Immature natural killer cell (primary cell): ENCODE data around the gene IFRD2. TPM values are rescaled to one million over a fixed set of nuclear protein-coding genes. Genes with fewer than 3 reads are reported as not detected.
"Not testable (repeated sequence)": the region's sequence is repeated elsewhere in the genome, so short reads cannot be mapped to it uniquely, and the experiment has no call there.

Source experiments
- DNase-seq, 3 donors: peaks; one replicate each; pipeline ENCODE4 v3.0.0; 2022; ENCODE audit warnings: mixed read lengths in 1 of 3
- H3K27ac Mint-ChIP-seq, 6 donors: one replicate each; pipeline ENCODE4 v1.8.0; 2020; ENCODE audit warnings: mixed read lengths in 6 of 6, mild to moderate bottlenecking in 5 of 6, inconsistent platforms in 4 of 6, moderate library complexity in 3 of 6
- H3K27me3 Mint-ChIP-seq, 3 donors: one replicate each; pipeline ENCODE4 v1.8.0; 2020 to 2021; ENCODE audit warnings: low read depth in 3 of 3, mild to moderate bottlenecking in 3 of 3, mixed read lengths in 3 of 3, moderate library complexity in 3 of 3, inconsistent platforms in 1 of 3
- H3K36me3 Mint-ChIP-seq, 3 donors: one replicate each; pipeline ENCODE4 v1.8.0; 2020; ENCODE audit warnings: mixed read lengths in 3 of 3, inconsistent platforms in 2 of 3, mild to moderate bottlenecking in 2 of 3
- H3K4me1 Mint-ChIP-seq, 2 donors: one replicate each; pipeline ENCODE4 v1.8.0; 2020; ENCODE audit warnings: inconsistent platforms in 2 of 2, mild to moderate bottlenecking in 2 of 2, mixed read lengths in 2 of 2, moderate library complexity in 1 of 2
- H3K4me3 Mint-ChIP-seq, 5 donors: one replicate each; pipeline ENCODE4 v1.8.0; 2020; ENCODE audit warnings: mild to moderate bottlenecking in 5 of 5, mixed read lengths in 5 of 5, inconsistent platforms in 3 of 5, moderate library complexity in 3 of 5
- H3K9me3 Mint-ChIP-seq, 6 donors: one replicate each; pipeline ENCODE4 v1.8.0; 2020; ENCODE audit warnings: mild to moderate bottlenecking in 6 of 6, mixed read lengths in 6 of 6, inconsistent platforms in 4 of 6, moderate library complexity in 3 of 6
- polyA plus RNA-seq, 3 donors: library from polyadenylated mRNA; unstranded; fragments of 300-500 nt; fragmentation: Illumina TruSeq; gene quantifications; one replicate each; pipeline ENCODE4 v1.2.3, GENCODE V29; 2021

The IFRD2 gene
- polyA plus RNA-seq, 3 donors from 2014 or later: 38.0 to 54.3 (median 51.3) TPM

- H3K4me3 Mint-ChIP-seq: peak overlapping the region; percentile 72 to 84 (median 81)
- no peaks in the 10 kb centered on the region for H3K36me3 Mint-ChIP-seq
- H3K27me3 Mint-ChIP-seq: peaks cover 3 to 15% (median 3%) of the 10 kb centered on the region in 3 donors
- peak overlapping the region; percentile 93 to 98 (median 96) for H3K27ac Mint-ChIP-seq
- H3K9me3 Mint-ChIP-seq: no peaks in the 10 kb centered on the region
- DNase-seq: peak; percentile 72 to 80 (median 77)
- H3K4me1 Mint-ChIP-seq: peaks cover 89 to 93% of the 10 kb centered on the region in 2 donors
Observed at GRCh38 chr3:50246517-50246954, 45.7 kb downstream of the IFRD2 start.

- Mint-ChIP-seq H3K4me3 (peak overlapping the region; percentile 72 to 84 (median 81)), H3K27ac (peak overlapping the region; percentile 93 to 98 (median 96)), H3K9me3 (no peaks in the 10 kb centered on the region), H3K36me3 (no peaks in the 10 kb centered on the region), H3K4me1 (peaks cover 89 to 93% of the 10 kb centered on the region in 2 donors), H3K27me3 (peaks cover 3 to 15% (median 5%) of the 10 kb centered on the region in 3 donors)
- DNase-seq: peak; percentile 91 to 92 (median 91)
Observed at GRCh38 chr3:50245831-50246516, 46.3 kb downstream of the IFRD2 start.

- Mint-ChIP-seq H3K27ac (peak overlapping the region; percentile 88 to 98 (median 96)), H3K9me3 (no peaks in the 10 kb centered on the region), H3K4me1 (peaks cover 85 to 94% of the 10 kb centered on the region in 2 donors)
Observed at GRCh38 chr3:50245251-50245745, 46.9 kb downstream of the IFRD2 start.

GRCh38 chr3:50244813-50245212 lies 47.4 kb downstream of the IFRD2 start:
- peak overlapping the region; percentile 40 to 71 (median 53) for H3K4me3 Mint-ChIP-seq
- H3K27ac Mint-ChIP-seq: peak overlapping the region; percentile 81 to 98 (median 94)

More at GRCh38 chr3:50245251-50245745, 46.9 kb downstream of the IFRD2 start:
- Mint-ChIP-seq H3K27me3 (peaks cover 3 to 15% (median 5%) of the 10 kb centered on the region in 3 donors), H3K4me3 (peak overlapping the region; percentile 40 to 84 (median 81)), H3K36me3 (no peaks in the 10 kb centered on the region)
- no peak for DNase-seq

GRCh38 chr3:50243543-50243895 lies 48.7 kb downstream of the IFRD2 start:
- DNase-seq: no peak
- H3K4me3 Mint-ChIP-seq: peak overlapping the region in 4 of 5 donors; percentile 47 to 83 (median 75)
- no peaks in the 10 kb centered on the region for H3K9me3 Mint-ChIP-seq
- H3K27ac Mint-ChIP-seq: peak overlapping the region; percentile 84 to 96 (median 92)
- H3K4me1 Mint-ChIP-seq: peaks cover 90 to 95% of the 10 kb centered on the region in 2 donors
- H3K36me3 Mint-ChIP-seq: no peaks in the 10 kb centered on the region
- H3K27me3 Mint-ChIP-seq: peaks cover 3 to 11% (median 5%) of the 10 kb centered on the region in 3 donors

More at GRCh38 chr3:50244813-50245212, 47.4 kb downstream of the IFRD2 start:
- not testable (repeated sequence) for DNase-seq, H3K36me3 Mint-ChIP-seq, H3K9me3 Mint-ChIP-seq
- peaks cover 3 to 12% (median 5%) of the 10 kb centered on the region in 3 donors for H3K27me3 Mint-ChIP-seq
- peaks cover 85 to 94% of the 10 kb centered on the region in 2 donors for H3K4me1 Mint-ChIP-seq

GRCh38 chr3:50242851-50243542 lies 49.2 kb downstream of the IFRD2 start:
- no peaks in the 10 kb centered on the region for H3K9me3 Mint-ChIP-seq
- peaks cover 3 to 12% (median 5%) of the 10 kb centered on the region in 3 donors for H3K27me3 Mint-ChIP-seq
- peak in 1 of 3 donors; percentile 38 for DNase-seq
- peak overlapping the region; percentile 74 to 83 (median 82) for H3K4me3 Mint-ChIP-seq
- H3K36me3 Mint-ChIP-seq: no peaks in the 10 kb centered on the region
- H3K4me1 Mint-ChIP-seq: peaks cover 91 to 95% of the 10 kb centered on the region in 2 donors
- peak overlapping the region; percentile 91 to 97 (median 96) for H3K27ac Mint-ChIP-seq

GRCh38 chr3:50242381-50242770 lies 49.9 kb downstream of the IFRD2 start:
- H3K27me3 Mint-ChIP-seq: peaks cover 3 to 16% (median 5%) of the 10 kb centered on the region in 3 donors
- H3K27ac Mint-ChIP-seq: peak overlapping the region; percentile 91 to 97 (median 96)
- peak overlapping the region; percentile 74 to 83 (median 82) for H3K4me3 Mint-ChIP-seq
- DNase-seq: no peak
- H3K36me3 Mint-ChIP-seq: no peaks in the 10 kb centered on the region
- no peaks in the 10 kb centered on the region for H3K9me3 Mint-ChIP-seq
- H3K4me1 Mint-ChIP-seq: peaks cover 93 to 97% of the 10 kb centered on the region in 2 donors

GRCh38 chr3:50241713-50242380 lies 50.4 kb downstream of the IFRD2 start:
- peaks cover 3 to 16% (median 5%) of the 10 kb centered on the region in 3 donors for H3K27me3 Mint-ChIP-seq
- H3K27ac Mint-ChIP-seq: peak overlapping the region; percentile 81 to 97 (median 92)
- H3K9me3 Mint-ChIP-seq: no peaks in the 10 kb centered on the region
- no peak for DNase-seq
- H3K4me1 Mint-ChIP-seq: peaks cover 88 to 94% of the 10 kb centered on the region in 2 donors
- H3K4me3 Mint-ChIP-seq: peak overlapping the region; percentile 53 to 83 (median 74)
- no peaks in the 10 kb centered on the region for H3K36me3 Mint-ChIP-seq

GRCh38 chr3:50241163-50241562 lies 51.1 kb downstream of the IFRD2 start:
- H3K9me3 Mint-ChIP-seq: no peaks in the 10 kb centered on the region
- peaks cover 81 to 88% of the 10 kb centered on the region in 2 donors for H3K4me1 Mint-ChIP-seq
- peak overlapping the region; percentile 27 to 82 (median 62) for H3K4me3 Mint-ChIP-seq
- peak overlapping the region; percentile 81 to 97 (median 92) for H3K27ac Mint-ChIP-seq
- no peak for DNase-seq
- H3K27me3 Mint-ChIP-seq: peaks cover 0 to 16% (median 5%) of the 10 kb centered on the region in 3 donors
- no peaks in the 10 kb centered on the region for H3K36me3 Mint-ChIP-seq

- no peaks in the 10 kb centered on the region for H3K9me3 Mint-ChIP-seq
- H3K4me1 Mint-ChIP-seq: peaks cover 74 to 81% of the 10 kb centered on the region in 2 donors
- H3K27ac Mint-ChIP-seq: peak overlapping the region; percentile 90 to 96 (median 94)
- peaks cover 0 to 12% (median 9%) of the 10 kb centered on the region in 3 donors for H3K27me3 Mint-ChIP-seq
- no peaks in the 10 kb centered on the region for H3K36me3 Mint-ChIP-seq
- H3K4me3 Mint-ChIP-seq: peak overlapping the region; percentile 38 to 99 (median 97)
- no peak for DNase-seq
Observed at GRCh38 chr3:50239649-50240048, 52.6 kb downstream of the IFRD2 start.

- Mint-ChIP-seq H3K4me1 (peaks cover 64 to 71% of the 10 kb centered on the region in 2 donors), H3K36me3 (no peaks in the 10 kb centered on the region), H3K4me3 (peak overlapping the region; percentile 96 to 99 (median 97)), H3K27ac (peak overlapping the region; percentile 90 to 96 (median 94)), H3K27me3 (peaks cover 0 to 10% (median 9%) of the 10 kb centered on the region in 3 donors), H3K9me3 (no peaks in the 10 kb centered on the region)
- no peak for DNase-seq
Observed at GRCh38 chr3:50238549-50239026, 53.6 kb downstream of the IFRD2 start.

GRCh38 chr3:50237754-50238548 lies 54.3 kb downstream of the IFRD2 start:
- H3K27ac Mint-ChIP-seq: peak overlapping the region; percentile 90 to 96 (median 94)
- peak; percentile 85 to 86 (median 86) for DNase-seq
- peak overlapping the region; percentile 96 to 99 (median 97) for H3K4me3 Mint-ChIP-seq
- H3K4me1 Mint-ChIP-seq: peaks cover 57 to 67% of the 10 kb centered on the region in 2 donors
- no peaks in the 10 kb centered on the region for H3K9me3 Mint-ChIP-seq
- peaks cover 0 to 10% (median 9%) of the 10 kb centered on the region in 3 donors for H3K27me3 Mint-ChIP-seq
- H3K36me3 Mint-ChIP-seq: no peaks in the 10 kb centered on the region
